ENCODE measurements around the gene PMEL.

DNA sequence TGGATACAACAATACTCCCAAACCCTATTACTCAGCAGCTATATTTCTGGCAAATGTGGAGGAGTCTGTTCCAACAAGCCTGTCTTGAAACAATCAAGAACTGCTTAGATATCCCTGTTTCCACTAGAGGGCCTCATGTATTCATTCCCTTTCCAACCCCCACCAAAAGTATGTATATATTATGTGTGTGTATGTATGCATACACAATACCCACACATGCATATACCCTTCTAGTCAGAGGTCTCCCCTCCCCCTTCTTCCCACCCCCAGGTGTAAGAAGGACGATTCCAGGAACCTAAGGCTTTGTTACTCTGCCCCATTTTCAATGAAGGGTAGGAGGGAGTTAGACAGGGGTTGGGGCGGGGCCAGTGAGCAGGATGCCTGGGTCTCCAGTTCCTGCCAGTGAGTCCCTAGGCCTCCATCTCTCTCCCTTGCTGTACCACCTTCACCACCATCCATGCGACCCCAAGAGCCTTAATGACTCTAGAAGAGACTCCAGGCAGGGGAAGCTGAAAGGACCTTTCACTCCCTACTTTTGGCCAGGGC is 35.0 kb downstream of the PMEL start, which contains the start of gene DGKA:
- TF ChIP-seq, protein P1, sequence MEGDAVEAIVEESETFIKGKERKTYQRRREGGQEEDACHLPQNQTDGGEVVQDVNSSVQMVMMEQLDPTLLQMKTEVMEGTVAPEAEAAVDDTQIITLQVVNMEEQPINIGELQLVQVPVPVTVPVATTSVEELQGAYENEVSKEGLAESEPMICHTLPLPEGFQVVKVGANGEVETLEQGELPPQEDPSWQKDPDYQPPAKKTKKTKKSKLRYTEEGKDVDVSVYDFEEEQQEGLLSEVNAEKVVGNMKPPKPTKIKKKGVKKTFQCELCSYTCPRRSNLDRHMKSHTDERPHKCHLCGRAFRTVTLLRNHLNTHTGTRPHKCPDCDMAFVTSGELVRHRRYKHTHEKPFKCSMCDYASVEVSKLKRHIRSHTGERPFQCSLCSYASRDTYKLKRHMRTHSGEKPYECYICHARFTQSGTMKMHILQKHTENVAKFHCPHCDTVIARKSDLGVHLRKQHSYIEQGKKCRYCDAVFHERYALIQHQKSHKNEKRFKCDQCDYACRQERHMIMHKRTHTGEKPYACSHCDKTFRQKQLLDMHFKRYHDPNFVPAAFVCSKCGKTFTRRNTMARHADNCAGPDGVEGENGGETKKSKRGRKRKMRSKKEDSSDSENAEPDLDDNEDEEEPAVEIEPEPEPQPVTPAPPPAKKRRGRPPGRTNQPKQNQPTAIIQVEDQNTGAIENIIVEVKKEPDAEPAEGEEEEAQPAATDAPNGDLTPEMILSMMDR (IDR thresholded peaks at IDR 0.05; ENCODE audit: low read depth, low read length, missing input control) = peak; percentile 30
- TF ChIP-seq FOXA1 (IDR thresholded peaks at IDR 0.05) (no peak), TAF1 (conservative IDR thresholded peaks at IDR 0.05) (no peak), EGR1 (IDR thresholded peaks at IDR 0.05; ENCODE audit: low read depth in 2 of 2) (no peak)

Data from liver (tissue), 3 donors.